Natural killer cell treated with Interleukin-12 subunit alpha and Interleukin-12 subunit beta and Interleukin-15 and Interleukin-18, amount 100 ng/mL, for 72 hours (primary cell): Measurements from ENCODE around the gene ANTKMT. TPM values are rescaled to one million over a fixed set of nuclear protein-coding genes. Genes with fewer than 3 reads are reported as not detected.

Experiments
- ATAC-seq, 2 donors: fragments of 150-1000 bp; cut with Tn5 transposase in 1 of 2; sonication (Bioruptor Pico), chemical (Tn5 transposase) in 1 of 2; 2 replicates each; pipeline ENCODE4 v1.10.0; 2021
- DNase-seq: peaks from one replicate; pipeline ENCODE4 v3.0.0; 2022; ENCODE audit warnings: low spot score
- H3K27ac Mint-ChIP-seq, 2 donors: 1 replicate in 1 of 2; 2 replicates in 1 of 2; pipeline ENCODE4 v1.8.0; 2022; ENCODE audit warnings: mixed read lengths in 2 of 2, mild to moderate bottlenecking in 1 of 2, moderate library complexity in 1 of 2
- H3K27me3 Mint-ChIP-seq, 2 donors: 1 replicate in 1 of 2; 2 replicates in 1 of 2; pipeline ENCODE4 v1.8.0; 2022; ENCODE audit warnings: mixed read lengths in 2 of 2
- H3K36me3 Mint-ChIP-seq: one replicate; pipeline ENCODE4 v1.8.0; 2022; ENCODE audit warnings: mixed read lengths
- H3K4me1 Mint-ChIP-seq, 2 donors: 1 replicate in 1 of 2; 2 replicates in 1 of 2; pipeline ENCODE4 v1.8.0; 2022; ENCODE audit warnings: low read depth in 2 of 2, mixed read lengths in 2 of 2, mild to moderate bottlenecking in 1 of 2
- H3K4me3 Mint-ChIP-seq: one replicate; pipeline ENCODE4 v1.8.0; 2022; ENCODE audit warnings: mixed read lengths
- H3K9me3 Mint-ChIP-seq: 2 replicates; pipeline ENCODE4 v1.8.0; 2022; ENCODE audit warnings: mixed read lengths
- total RNA-seq, 2 donors: library from RNA; stranded (reverse); gene quantifications; one replicate each; pipeline ENCODE4 v1.2.3, GENCODE V29; 2022

The ANTKMT gene
- total RNA-seq, 2 donors from 2014 or later = 29.1 to 37.9 TPM

- Mint-ChIP-seq H3K27me3 (no peaks in the 10 kb centered on the region), H3K27ac (no peak overlapping the region), H3K4me3 (no peak overlapping the region), H3K36me3 (no peaks in the 10 kb centered on the region), H3K9me3 (no peaks in the 10 kb centered on the region), H3K4me1 (no peaks in the 10 kb centered on the region)
- DNase-seq (no peak), ATAC-seq (no peak)
These were observed 43.3 kb downstream of the ANTKMT start for GRCh38 chr16:764184-764750.

- no peaks in the 10 kb centered on the region for H3K4me1 Mint-ChIP-seq
- ATAC-seq (no peak), DNase-seq (no peak)
- no peaks in the 10 kb centered on the region for H3K27me3 Mint-ChIP-seq
- H3K36me3 Mint-ChIP-seq = no peaks in the 10 kb centered on the region
- no peaks in the 10 kb centered on the region for H3K9me3 Mint-ChIP-seq
- no peak overlapping the region for H3K4me3 Mint-ChIP-seq
- no peak overlapping the region for H3K27ac Mint-ChIP-seq
These were observed 44.0 kb downstream of the ANTKMT start for GRCh38 chr16:764848-765487.

- Mint-ChIP-seq H3K36me3 (no peaks in the 10 kb centered on the region), H3K9me3 (no peaks in the 10 kb centered on the region), H3K4me3 (no peak overlapping the region), H3K27ac (no peak overlapping the region), H3K27me3 (no peaks in the 10 kb centered on the region), H3K4me1 (no peaks in the 10 kb centered on the region)
- no peak for DNase-seq
- ATAC-seq = no peak
These were observed 44.5 kb downstream of the ANTKMT start for GRCh38 chr16:765488-765865.

GRCh38 chr16:766008-766819 lies 45.3 kb downstream of the ANTKMT start:
- no peaks in the 10 kb centered on the region for H3K9me3 Mint-ChIP-seq
- no peak for ATAC-seq
- no peaks in the 10 kb centered on the region for H3K27me3 Mint-ChIP-seq

GRCh38 chr16:766820-767640 lies 46.1 kb downstream of the ANTKMT start:
- H3K4me1 Mint-ChIP-seq = no peaks in the 10 kb centered on the region
- H3K36me3 Mint-ChIP-seq = no peaks in the 10 kb centered on the region
- no peak for ATAC-seq
- no peak for DNase-seq
- H3K4me3 Mint-ChIP-seq = no peak overlapping the region
- H3K27me3 Mint-ChIP-seq = no peaks in the 10 kb centered on the region
- no peaks in the 10 kb centered on the region for H3K9me3 Mint-ChIP-seq
- no peak overlapping the region for H3K27ac Mint-ChIP-seq

More at GRCh38 chr16:766008-766819, 45.3 kb downstream of the ANTKMT start:
- H3K36me3 Mint-ChIP-seq = no peaks in the 10 kb centered on the region
- no peaks in the 10 kb centered on the region for H3K4me1 Mint-ChIP-seq
- no peak overlapping the region for H3K4me3 Mint-ChIP-seq
- no peak for DNase-seq
- no peak overlapping the region for H3K27ac Mint-ChIP-seq

- H3K27me3 Mint-ChIP-seq = no peaks in the 10 kb centered on the region
- no peak for DNase-seq
- no peak overlapping the region for H3K4me3 Mint-ChIP-seq
These were observed 46.8 kb downstream of the ANTKMT start for GRCh38 chr16:767743-768235.

GRCh38 chr16:768428-768827 lies 47.5 kb downstream of the ANTKMT start:
- Mint-ChIP-seq H3K36me3 (no peaks in the 10 kb centered on the region), H3K4me1 (no peaks in the 10 kb centered on the region), H3K27ac (no peak overlapping the region), H3K27me3 (no peaks in the 10 kb centered on the region), H3K4me3 (no peak overlapping the region), H3K9me3 (no peaks in the 10 kb centered on the region)
- DNase-seq (no peak), ATAC-seq (no peak)

More at GRCh38 chr16:767743-768235, 46.8 kb downstream of the ANTKMT start:
- ATAC-seq = no peak
- no peak overlapping the region for H3K27ac Mint-ChIP-seq
- H3K9me3 Mint-ChIP-seq = no peaks in the 10 kb centered on the region
- no peaks in the 10 kb centered on the region for H3K4me1 Mint-ChIP-seq
- H3K36me3 Mint-ChIP-seq = no peaks in the 10 kb centered on the region

- Mint-ChIP-seq H3K4me1 (no peaks in the 10 kb centered on the region), H3K36me3 (no peaks in the 10 kb centered on the region), H3K27ac (no peak overlapping the region), H3K9me3 (no peaks in the 10 kb centered on the region), H3K27me3 (no peaks in the 10 kb centered on the region), H3K4me3 (no peak overlapping the region)
- ATAC-seq = no peak
- DNase-seq = no peak
These were observed 48.3 kb downstream of the ANTKMT start for GRCh38 chr16:769184-769784.

GRCh38 chr16:769934-770333 lies 49.0 kb downstream of the ANTKMT start:
- Mint-ChIP-seq H3K9me3 (no peaks in the 10 kb centered on the region), H3K27me3 (no peaks in the 10 kb centered on the region), H3K4me1 (no peaks in the 10 kb centered on the region), H3K4me3 (no peak overlapping the region), H3K27ac (no peak overlapping the region), H3K36me3 (no peaks in the 10 kb centered on the region)
- ATAC-seq = no peak
- DNase-seq = no peak

- ATAC-seq (no peak), DNase-seq (no peak)
- H3K27me3 Mint-ChIP-seq = no peaks in the 10 kb centered on the region
- no peaks in the 10 kb centered on the region for H3K4me1 Mint-ChIP-seq
- H3K27ac Mint-ChIP-seq = no peak overlapping the region
- H3K9me3 Mint-ChIP-seq = no peaks in the 10 kb centered on the region
- H3K4me3 Mint-ChIP-seq = no peak overlapping the region
- H3K36me3 Mint-ChIP-seq = no peaks in the 10 kb centered on the region
These were observed 49.5 kb downstream of the ANTKMT start for GRCh38 chr16:770411-770810.

Other genes starting within 250 kb of the ANTKMT start
- 100 to 1,000 TPM; 139 to 201 TPM for gene CAPN15, start 193.4 kb upstream of the ANTKMT start, total RNA-seq
- under 1 TPM; 0.12 to 0.64 TPM for gene PRR35, start 160.8 kb upstream of the ANTKMT start, total RNA-seq
- under 1 TPM; 0.33 to 0.48 TPM for gene NHLRC4, start 154.1 kb upstream of the ANTKMT start, total RNA-seq
- 10 to 100 TPM; 27.6 to 60.9 TPM for gene PIGQ, start 151.2 kb upstream of the ANTKMT start, total RNA-seq
- gene RAB40C, start 131.1 kb upstream of the ANTKMT start, total RNA-seq = 10 to 100 TPM; 16.7 to 18.7 TPM
- gene WFIKKN1, start 90.2 kb upstream of the ANTKMT start, total RNA-seq = 1 to 10 TPM in 1 of 2 donors, under 1 TPM in 1; 0.75 to 1.1 TPM
- 100 to 1,000 TPM in 1 of 2 donors, 10 to 100 TPM in 1; 93.7 to 115 TPM for gene METTL26, start 84.8 kb upstream of the ANTKMT start, total RNA-seq
- 10 to 100 TPM; 29.5 to 57.7 TPM for gene MCRIP2, start 79.3 kb upstream of the ANTKMT start, total RNA-seq
- 100 to 1,000 TPM in 1 of 2 donors, 10 to 100 TPM in 1; 49.7 to 130 TPM for gene WDR90, start 71.8 kb upstream of the ANTKMT start, total RNA-seq
- 100 to 1,000 TPM; 171 to 259 TPM for gene RHOT2, start 53.0 kb upstream of the ANTKMT start, total RNA-seq
- gene RHBDL1, start 45.5 kb upstream of the ANTKMT start, total RNA-seq = 1 to 10 TPM; 1.0 to 1.5 TPM
- gene STUB1, start 40.7 kb upstream of the ANTKMT start, total RNA-seq = 100 to 1,000 TPM in 1 of 2 donors, 10 to 100 TPM in 1; 95.0 to 172 TPM
- 10 to 100 TPM; 31.2 to 53.4 TPM for gene JMJD8, start 36.8 kb upstream of the ANTKMT start, total RNA-seq
- 10 to 100 TPM; 15.7 to 25.0 TPM for gene WDR24, start 30.7 kb upstream of the ANTKMT start, total RNA-seq
- gene FBXL16, start 15.3 kb upstream of the ANTKMT start, total RNA-seq = under 1 TPM in 1 of 2 donors, not detected in 1; 0.26 TPM
- gene METRN, start 6.0 kb upstream of the ANTKMT start, total RNA-seq = 10 to 100 TPM; 21.0 to 34.9 TPM
- 1 to 10 TPM; 3.1 to 6.4 TPM for gene CCDC78, start 5.3 kb downstream of the ANTKMT start, total RNA-seq
- gene HAGHL, start 6.0 kb downstream of the ANTKMT start, total RNA-seq = 10 to 100 TPM in 1 of 2 donors, 1 to 10 TPM in 1; 5.4 to 15.3 TPM
- 10 to 100 TPM; 26.9 to 54.0 TPM for gene CIAO3, start 19.9 kb downstream of the ANTKMT start, total RNA-seq
- not detected for gene MSLN, start 39.6 kb downstream of the ANTKMT start, total RNA-seq
- 10 to 100 TPM; 38.2 to 79.3 TPM for gene RPUSD1, start 67.2 kb downstream of the ANTKMT start, total RNA-seq
- 100 to 1,000 TPM in 1 of 2 donors, 10 to 100 TPM in 1; 70.7 to 210 TPM for gene CHTF18, start 67.5 kb downstream of the ANTKMT start, total RNA-seq
- gene GNG13, start 79.6 kb downstream of the ANTKMT start, total RNA-seq = not detected
- 10 to 100 TPM; 17.1 to 21.0 TPM for gene LMF1, start 249.8 kb downstream of the ANTKMT start, total RNA-seq